Peyer's patch (tissue), 4 donors: ENCODE data around the gene MRI1. TPM values are rescaled to one million over a fixed set of nuclear protein-coding genes. Genes with fewer than 3 reads are reported as not detected.
"Not testable (repeated sequence)": the region's sequence is repeated elsewhere in the genome, so short reads cannot be mapped to it uniquely, and the experiment has no call there.

Experiments
- DNase-seq, 3 donors: peaks; one replicate each; pipeline ENCODE4 v3.0.0-alpha.2; 2017 to 2019
- H3K27ac ChIP-seq, 4 donors: fragments of 200-600 bp; sonication (generic); one replicate each; pipeline ENCODE4 v1.5.1; 2016 to 2019
- H3K27me3 ChIP-seq, 2 donors: fragments of 200-600 bp; sonication (generic); one replicate each; pipeline ENCODE4 v1.5.1; 2019
- H3K36me3 ChIP-seq, 3 donors: fragments of 200-600 bp; sonication (generic); one replicate each; pipeline ENCODE4 v1.5.1; 2016 to 2019
- H3K4me1 ChIP-seq, 4 donors: fragments of 200-600 bp; sonication (generic); one replicate each; pipeline ENCODE4 v1.5.1; 2016 to 2019
- H3K4me3 ChIP-seq, 4 donors: fragments of 200-600 bp; sonication (generic); 1 replicate in 3 of 4; 2 replicates in 1 of 4; pipeline ENCODE4 v1.5.1; 2016 to 2019; ENCODE audit warnings: mild to moderate bottlenecking in 1 of 4
- H3K9me3 ChIP-seq, 4 donors: fragments of 200-600 bp; sonication (generic); one replicate each; pipeline ENCODE4 v1.5.1; 2016 to 2019; ENCODE audit warnings: mild to moderate bottlenecking in 1 of 4
- POLR2A ChIP-seq, 2 donors: fragments of 450-650 bp; IDR thresholded peaks; one replicate each; pipeline ENCODE4 v1.5.1; 2017; ENCODE audit warnings: antibody characterized with exemption in 2 of 2, mild to moderate bottlenecking in 2 of 2, moderate library complexity in 2 of 2
- total RNA-seq, 4 donors: library from RNA; depleted of rRNA; stranded (reverse); fragments of >200 nt; gene quantifications; one replicate each; pipeline ENCODE4 v1.1.0, GENCODE V29; 2016
- TF ChIP-seq, protein P1 (sequence below), 6 experiments: fragments of 450-650 bp in 4 of 6; fragments of 200-600 bp in 2 of 6; sonication (generic) in 1 of 6; IDR thresholded peaks; one replicate each; pipeline ENCODE4 v1.5.1; 2017 to 2019; ENCODE audit warnings: antibody characterized with exemption in 6 of 6, mild to moderate bottlenecking in 3 of 6, moderate library complexity in 1 of 6

Gene MRI1
- total RNA-seq, 4 donors from 2014 or later: 59.2 to 126 (median 95.7) TPM

DNA sequence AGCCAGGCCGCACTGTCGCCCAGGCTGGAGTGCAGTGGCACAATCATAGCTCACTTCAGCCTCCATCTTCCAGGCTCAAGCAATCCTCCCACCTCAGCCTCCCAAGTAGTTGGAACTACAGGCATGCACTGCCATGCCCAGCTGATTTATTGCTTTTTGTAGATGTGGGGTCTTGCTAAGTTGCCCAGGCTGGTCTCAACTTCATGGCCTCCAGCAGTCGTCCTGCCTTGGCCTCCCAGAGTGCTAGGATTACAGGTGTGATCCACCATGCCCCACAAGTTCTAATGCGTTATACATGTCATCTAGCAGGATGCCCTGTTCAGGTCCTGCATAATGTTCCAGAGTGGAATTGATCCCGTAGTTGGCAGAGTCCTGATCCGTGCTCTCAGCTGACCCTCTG is 14.5 kb downstream of the MRI1 start:
- Histone ChIP-seq H3K27me3 (no peaks in the 10 kb centered on the region), H3K9me3 (no peaks in the 10 kb centered on the region), H3K36me3 (peaks cover 0 to 24% (median 0%) of the 10 kb centered on the region in 3 donors), H3K4me1 (peaks cover 0 to 24% (median 3%) of the 10 kb centered on the region in 4 donors), H3K4me3 (no peak overlapping the region), H3K27ac (no peak overlapping the region)
- no peak for DNase-seq
- TF ChIP-seq, protein P1, sequence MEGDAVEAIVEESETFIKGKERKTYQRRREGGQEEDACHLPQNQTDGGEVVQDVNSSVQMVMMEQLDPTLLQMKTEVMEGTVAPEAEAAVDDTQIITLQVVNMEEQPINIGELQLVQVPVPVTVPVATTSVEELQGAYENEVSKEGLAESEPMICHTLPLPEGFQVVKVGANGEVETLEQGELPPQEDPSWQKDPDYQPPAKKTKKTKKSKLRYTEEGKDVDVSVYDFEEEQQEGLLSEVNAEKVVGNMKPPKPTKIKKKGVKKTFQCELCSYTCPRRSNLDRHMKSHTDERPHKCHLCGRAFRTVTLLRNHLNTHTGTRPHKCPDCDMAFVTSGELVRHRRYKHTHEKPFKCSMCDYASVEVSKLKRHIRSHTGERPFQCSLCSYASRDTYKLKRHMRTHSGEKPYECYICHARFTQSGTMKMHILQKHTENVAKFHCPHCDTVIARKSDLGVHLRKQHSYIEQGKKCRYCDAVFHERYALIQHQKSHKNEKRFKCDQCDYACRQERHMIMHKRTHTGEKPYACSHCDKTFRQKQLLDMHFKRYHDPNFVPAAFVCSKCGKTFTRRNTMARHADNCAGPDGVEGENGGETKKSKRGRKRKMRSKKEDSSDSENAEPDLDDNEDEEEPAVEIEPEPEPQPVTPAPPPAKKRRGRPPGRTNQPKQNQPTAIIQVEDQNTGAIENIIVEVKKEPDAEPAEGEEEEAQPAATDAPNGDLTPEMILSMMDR (IDR thresholded peaks at IDR 0.05): no peak
- no peak for TF ChIP-seq POLR2A (IDR thresholded peaks at IDR 0.05)

DNA sequence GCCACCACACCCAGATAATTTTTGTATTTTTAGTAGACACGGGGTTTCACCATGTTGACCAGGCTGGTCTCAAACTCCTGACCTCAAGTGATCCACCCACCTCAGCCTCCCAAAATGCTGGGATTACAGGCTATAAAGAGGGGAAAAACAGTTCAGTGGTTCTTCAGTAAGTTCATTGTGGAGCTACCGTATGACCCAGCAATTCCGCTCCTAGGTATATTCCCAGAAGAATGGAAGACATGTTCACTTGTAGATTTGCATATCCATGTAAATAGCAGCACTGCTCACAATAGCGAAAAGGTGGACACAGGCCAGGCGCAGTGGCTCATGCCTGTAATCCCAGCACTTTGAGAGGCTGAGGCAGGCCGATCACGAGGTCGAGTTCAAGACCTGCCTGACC is 15.5 kb downstream of the MRI1 start:
- not testable (repeated sequence) for H3K27me3 ChIP-seq

DNA sequence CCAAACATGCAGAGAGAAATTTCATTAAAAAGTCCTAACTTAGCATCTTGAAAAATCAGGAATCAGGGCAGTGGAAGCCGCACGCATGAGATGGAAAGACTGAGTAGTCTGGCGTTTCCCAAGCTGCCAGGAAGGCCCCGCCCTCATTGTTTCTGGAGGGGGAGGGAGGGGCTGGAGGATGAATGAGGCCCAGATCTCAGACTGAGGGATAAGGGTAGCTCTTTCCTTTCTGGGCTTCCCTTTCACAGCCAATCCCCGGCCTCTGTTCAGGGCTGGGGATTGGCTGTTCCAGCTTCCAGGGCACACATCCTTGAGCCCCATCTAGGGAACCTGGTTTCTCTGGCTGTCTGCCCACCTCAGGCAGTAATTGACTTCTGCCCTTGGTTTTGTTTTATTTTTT is 17.2 kb downstream of the MRI1 start:
- peak in 2 of 3 donors; percentile 37 to 70 for DNase-seq
- H3K27me3 ChIP-seq: no peaks in the 10 kb centered on the region
- H3K36me3 ChIP-seq: peaks cover 0 to 20% (median 0%) of the 10 kb centered on the region in 3 donors
- no peak overlapping the region for H3K4me3 ChIP-seq
- no peaks in the 10 kb centered on the region for H3K9me3 ChIP-seq
- peak overlapping the region in 2 of 4 donors; percentile 29 to 55 for H3K27ac ChIP-seq
- no peak for TF ChIP-seq POLR2A (IDR thresholded peaks at IDR 0.05)
- TF ChIP-seq, protein P1 (IDR thresholded peaks at IDR 0.05): no peak
- peaks cover 0 to 20% (median 5%) of the 10 kb centered on the region in 4 donors for H3K4me1 ChIP-seq

More for the DNA sequence above, 15.5 kb downstream of the MRI1 start:
- not testable (repeated sequence) for H3K9me3 ChIP-seq, H3K27ac ChIP-seq, DNase-seq, H3K4me3 ChIP-seq
- peaks cover 0 to 24% (median 0%) of the 10 kb centered on the region in 3 donors for H3K36me3 ChIP-seq
- H3K4me1 ChIP-seq: peaks cover 0 to 24% (median 4%) of the 10 kb centered on the region in 4 donors

DNA sequence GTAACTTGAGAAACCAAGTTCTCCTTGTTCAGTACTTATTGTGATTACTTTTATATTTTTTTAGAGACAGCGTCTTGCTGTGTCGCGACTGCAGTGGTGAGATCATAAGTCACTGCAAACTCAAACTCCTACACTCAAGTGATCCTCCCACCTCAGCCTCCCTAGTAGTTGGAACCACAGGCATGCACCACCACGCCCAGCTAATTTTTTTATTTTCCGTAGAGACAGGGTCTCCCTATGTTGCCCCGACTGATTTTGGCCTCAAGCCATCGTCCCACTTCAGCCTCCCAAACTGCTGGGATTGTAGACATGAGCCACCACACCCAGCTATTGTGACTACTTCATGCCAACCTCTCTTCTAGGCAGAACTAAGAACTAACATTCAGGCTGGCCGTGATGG is 18.2 kb downstream of the MRI1 start:
- Histone ChIP-seq H3K4me3 (no peak overlapping the region), H3K9me3 (no peaks in the 10 kb centered on the region), H3K27me3 (no peaks in the 10 kb centered on the region), H3K36me3 (peaks cover 0 to 15% (median 0%) of the 10 kb centered on the region in 3 donors), H3K27ac (peak overlapping the region in 1 of 4 donors; percentile 27), H3K4me1 (peaks cover 0 to 20% (median 11%) of the 10 kb centered on the region in 4 donors)
- TF ChIP-seq POLR2A (IDR thresholded peaks at IDR 0.05): no peak
- TF ChIP-seq, protein P1 (IDR thresholded peaks at IDR 0.05): no peak
- DNase-seq: no peak

DNA sequence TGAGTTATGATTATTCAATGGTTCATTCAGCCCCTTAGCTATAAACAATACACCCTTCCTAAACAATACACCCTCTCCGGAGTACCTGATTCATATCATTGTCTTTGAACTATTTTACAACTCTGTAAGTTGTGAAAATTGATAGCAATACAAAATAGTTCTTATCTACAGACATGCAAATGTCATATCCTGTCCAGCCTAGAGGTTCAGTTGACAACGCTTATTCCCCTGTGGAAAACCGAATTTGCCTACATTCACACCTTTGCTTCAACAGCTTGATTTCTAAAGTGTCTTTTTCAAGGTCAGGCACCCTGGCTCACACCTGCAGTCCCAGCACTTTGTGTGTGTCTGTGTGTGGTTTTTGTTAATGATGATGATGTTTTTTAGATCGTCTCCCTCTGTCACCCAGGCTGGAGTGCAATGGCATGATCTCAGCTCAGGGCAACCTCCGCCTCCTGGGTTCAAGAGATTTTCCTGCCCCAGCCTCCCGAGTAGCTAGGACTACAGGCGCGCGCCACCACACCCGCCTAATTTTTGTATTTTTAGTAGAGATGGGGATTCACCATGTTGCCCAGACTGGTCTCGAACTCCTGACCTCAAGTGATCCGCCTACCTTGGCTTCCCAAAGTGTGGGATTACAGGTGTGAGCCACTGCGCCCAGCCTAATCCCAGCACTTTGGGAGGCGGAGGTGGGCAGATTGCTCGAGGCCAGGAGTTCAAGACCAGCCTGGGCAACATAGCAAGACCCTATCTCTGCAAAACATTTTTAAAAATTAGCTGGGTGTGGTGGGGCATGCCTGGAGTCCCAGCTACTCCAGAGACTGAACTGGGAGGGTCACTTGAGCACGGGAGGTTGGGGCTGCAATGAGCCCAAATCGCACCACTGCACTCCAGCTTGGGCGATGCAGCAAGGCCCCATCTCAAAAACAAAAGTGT is 19.5 kb downstream of the MRI1 start:
- Histone ChIP-seq H3K9me3 (no peaks in the 10 kb centered on the region), H3K27ac (peak overlapping the region in 1 of 4 donors; percentile 27), H3K4me1 (peaks cover 0 to 28% (median 18%) of the 10 kb centered on the region in 4 donors), H3K4me3 (no peak overlapping the region), H3K27me3 (no peaks in the 10 kb centered on the region), H3K36me3 (peaks cover 0 to 2% (median 0%) of the 10 kb centered on the region in 3 donors)
- DNase-seq: no peak
- TF ChIP-seq, protein P1 (IDR thresholded peaks at IDR 0.05): no peak
- no peak for TF ChIP-seq POLR2A (IDR thresholded peaks at IDR 0.05)
